ENCODE measurements around the gene EXOSC5. TPM values are rescaled to one million over a fixed set of nuclear protein-coding genes. Genes with fewer than 3 reads are reported as not detected.

EXOSC5 gene
- total and polyA plus RNA-seq, 2 donors (not counting 1 experiment from before 2014, with no cell fraction given): 14.1 to 41.4 TPM

GRCh38 chr19:41355802-41356201, 41.4 kb downstream of the EXOSC5 start:
- Histone ChIP-seq H3K9me3 (ENCODE audit: control extremely low read depth in 1 of 3, control insufficient read depth in 2 of 3, insufficient read depth in 1 of 3, low read length in 2 of 3) (no peaks in the 10 kb centered on the region), H2AFZ (ENCODE audit: insufficient read depth, low read depth, low read length, poor library complexity, severe bottlenecking) (no peak overlapping the region), H4K20me1 (ENCODE audit: control insufficient read depth, insufficient read depth, low read length, poor library complexity, severe bottlenecking) (peaks cover 28% of the 10 kb centered on the region), H3K27me3 (replicated peaks in 1 of 4; ENCODE audit: control extremely low read depth in 1 of 4, control insufficient read depth in 3 of 4, insufficient read depth in 4 of 4, low read length in 3 of 4) (no peaks in the 10 kb centered on the region), H3K4me3 (ENCODE audit: control extremely low read depth in 1 of 5, extremely low read depth in 1 of 5, insufficient read depth in 1 of 5, low read depth in 2 of 5, low read length in 4 of 5) (no peak overlapping the region), H3K36me3 (replicated peaks in 1 of 2; ENCODE audit: control extremely low read depth in 1 of 2, control insufficient read depth in 1 of 2, extremely low read depth in 1 of 2, insufficient read depth in 2 of 2, low read length in 1 of 2) (no peaks in the 10 kb centered on the region), H3K4me2 (replicated peaks; ENCODE audit: low read depth, low read length, poor library complexity, severe bottlenecking) (no peak overlapping the region), H3K79me2 (ENCODE audit: control insufficient read depth, insufficient read depth, low read length) (peaks cover 34% of the 10 kb centered on the region), H3K4me1 (ENCODE audit: control insufficient read depth in 2 of 2, insufficient read depth in 2 of 2, low read length in 2 of 2) (peaks cover 5 to 9% of the 10 kb centered on the region in 2 donors), H3K27ac (ENCODE audit: low read length in 2 of 2) (no peak overlapping the region), H3K9ac (ENCODE audit: low read length) (no peak overlapping the region)
- H3K27me3 Mint-ChIP-seq: no peaks in the 10 kb centered on the region
- no peaks in the 10 kb centered on the region for H3K9me3 Mint-ChIP-seq (ENCODE audit: insufficient read depth)
- H3K4me1 Mint-ChIP-seq: peaks cover 25% of the 10 kb centered on the region
- WGBS (ENCODE audit: insufficient coverage): 92% methylated on average over 3 of the region's 3 CpGs
- intact Hi-C loops (cut with micrococcal nuclease): no loop called here
- DNase-seq (no peak), ATAC-seq (ENCODE audit: low read depth) (no peak)
- POLR2A ChIA-PET: interaction anchor here (1.2 kb wide), 1 partner anchor 8 kb away, joined by 4 read pairs; the partner anchor contains the start of gene B9D2
- H3K4me3 Mint-ChIP-seq: no peak overlapping the region
- CTCF ChIA-PET: interaction anchor here (0.6 to 7.6 kb wide), 12 partner anchors 9 to 220 kb away, joined by 3 to 130 read pairs (median 4); partner anchors contain the start of genes B9D2, CCDC97, CEACAM21 and DMAC2
- no peak for TF ChIP-seq CTCF (IDR thresholded peaks at IDR 0.05)
- TF ChIP-seq EZH2 (IDR thresholded peaks at IDR 0.05; ENCODE audit: borderline replicate concordance, insufficient read depth, low read depth, low read length, poor library complexity, severe bottlenecking): no peak
- H3K27ac Mint-ChIP-seq: peak overlapping the region; percentile 83

DNA sequence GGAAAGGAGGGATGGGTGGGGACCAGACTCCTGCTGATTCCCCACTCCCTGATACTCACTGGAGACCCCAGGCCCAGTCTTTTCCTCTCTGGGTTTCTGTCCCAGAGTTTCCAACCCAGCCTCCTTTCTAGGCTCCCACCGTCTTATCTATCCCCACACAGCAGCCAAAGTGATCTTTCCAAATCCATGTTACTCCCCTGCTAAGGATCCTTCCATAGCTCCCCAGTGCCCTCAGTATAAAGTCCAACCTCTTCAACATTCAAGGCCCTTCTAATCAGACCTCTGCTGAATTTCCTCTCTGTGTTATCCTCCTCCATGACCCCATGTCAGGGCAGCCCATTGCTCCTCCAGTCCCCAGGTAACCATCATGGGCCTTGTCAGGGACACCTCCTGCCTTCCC, 42.1 kb downstream of the EXOSC5 start:
- H4K20me1 ChIP-seq (ENCODE audit: control insufficient read depth, insufficient read depth, low read length, poor library complexity, severe bottlenecking): peaks cover 36% of the 10 kb centered on the region
- H3K9ac ChIP-seq (ENCODE audit: low read length): no peak overlapping the region
- H3K79me2 ChIP-seq (ENCODE audit: control insufficient read depth, insufficient read depth, low read length): peaks cover 40% of the 10 kb centered on the region
- H3K27me3 ChIP-seq (replicated peaks in 1 of 4; ENCODE audit: control extremely low read depth in 1 of 4, control insufficient read depth in 3 of 4, insufficient read depth in 4 of 4, low read length in 3 of 4): no peaks in the 10 kb centered on the region
- ATAC-seq (ENCODE audit: low read depth) (no peak), DNase-seq (no peak)
- H3K4me1 Mint-ChIP-seq: peaks cover 31% of the 10 kb centered on the region
- 93% methylated on average over 1 of the region's 1 CpG for whole genome bisulfite sequencing (ENCODE audit: insufficient coverage)
- no peak overlapping the region for H3K4me3 ChIP-seq (ENCODE audit: control extremely low read depth in 1 of 5, extremely low read depth in 1 of 5, insufficient read depth in 1 of 5, low read depth in 2 of 5, low read length in 4 of 5)
- H2AFZ ChIP-seq (ENCODE audit: insufficient read depth, low read depth, low read length, poor library complexity, severe bottlenecking): no peak overlapping the region
- peak overlapping the region; percentile 83 for H3K27ac Mint-ChIP-seq
- H3K4me3 Mint-ChIP-seq: peak overlapping the region; percentile 56
- TF ChIP-seq CTCF (IDR thresholded peaks at IDR 0.05) (no peak), EZH2 (IDR thresholded peaks at IDR 0.05; ENCODE audit: borderline replicate concordance, insufficient read depth, low read depth, low read length, poor library complexity, severe bottlenecking) (no peak)
- peaks cover 13 to 17% of the 10 kb centered on the region in 2 donors for H3K4me1 ChIP-seq (ENCODE audit: control insufficient read depth in 2 of 2, insufficient read depth in 2 of 2, low read length in 2 of 2)
- ChIA-PET CTCF (interaction anchor here (0.6 to 7.6 kb wide), 9 partner anchors 9 to 221 kb away, joined by 3 to 130 read pairs (median 4); partner anchors contain the start of genes B9D2, CCDC97, CEACAM21 and DMAC2), POLR2A (interaction anchor here (0.5 to 5.0 kb wide), 3 partner anchors 9 to 952 kb away, joined by 4 to 69 read pairs (median 4); partner anchors contain the start of gene B9D2)
- H3K4me2 ChIP-seq (replicated peaks; ENCODE audit: low read depth, low read length, poor library complexity, severe bottlenecking): no peak overlapping the region
- H3K36me3 ChIP-seq (replicated peaks in 1 of 2; ENCODE audit: control extremely low read depth in 1 of 2, control insufficient read depth in 1 of 2, extremely low read depth in 1 of 2, insufficient read depth in 2 of 2, low read length in 1 of 2): no peaks in the 10 kb centered on the region
- H3K9me3 Mint-ChIP-seq (ENCODE audit: insufficient read depth): no peaks in the 10 kb centered on the region
- H3K27me3 Mint-ChIP-seq: no peaks in the 10 kb centered on the region
- no peaks in the 10 kb centered on the region for H3K9me3 ChIP-seq (ENCODE audit: control extremely low read depth in 1 of 3, control insufficient read depth in 2 of 3, insufficient read depth in 1 of 3, low read length in 2 of 3)
- intact Hi-C loops (cut with micrococcal nuclease): no loop called here
- H3K27ac ChIP-seq (ENCODE audit: low read length in 2 of 2): no peak overlapping the region
